ENCODE data around the gene GAGE1.

The GAGE1 gene

DNA sequence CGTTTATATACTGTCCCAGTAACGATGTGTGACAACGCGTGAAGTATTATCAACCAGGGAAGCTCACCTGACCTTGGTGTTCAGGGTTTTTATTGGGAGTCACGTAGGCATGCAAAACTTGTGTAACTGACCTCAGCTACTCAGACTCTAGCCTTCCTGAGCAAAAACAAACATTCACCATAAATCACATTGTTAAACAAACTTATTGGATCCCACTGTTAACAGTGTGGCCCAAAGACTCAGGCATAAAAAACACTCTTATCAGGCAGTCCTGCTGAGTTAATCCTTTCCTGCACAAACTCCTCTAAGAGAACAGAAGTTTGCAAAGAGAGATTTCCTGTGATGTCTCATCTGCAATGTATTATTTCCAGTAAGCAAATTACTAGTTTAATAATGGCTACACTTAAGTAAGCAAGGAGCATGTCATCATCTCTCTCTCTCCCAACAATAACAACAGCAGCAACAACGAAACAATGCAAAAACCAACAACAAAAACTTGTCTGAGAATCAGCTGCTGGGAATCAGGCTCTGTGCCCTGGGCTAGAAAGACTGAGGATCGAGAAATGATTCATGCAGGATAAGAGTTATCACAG, 12.0 kb downstream of the GAGE1 start:
- Histone ChIP-seq H3K9me3 (no peaks in the 10 kb centered on the region), H3K27ac (no peak overlapping the region), H4K20me1 (no peaks in the 10 kb centered on the region), H3K4me2 (no peak overlapping the region), H3K4me1 (no peaks in the 10 kb centered on the region), H3K9ac (no peak overlapping the region), H3K4me3 (no peak overlapping the region), H3K27me3 (peaks cover 75% of the 10 kb centered on the region), H3K36me3 (no peaks in the 10 kb centered on the region)
- no peak for TF ChIP-seq Cebpa-rat (IDR thresholded peaks at IDR 0.05)

DNA sequence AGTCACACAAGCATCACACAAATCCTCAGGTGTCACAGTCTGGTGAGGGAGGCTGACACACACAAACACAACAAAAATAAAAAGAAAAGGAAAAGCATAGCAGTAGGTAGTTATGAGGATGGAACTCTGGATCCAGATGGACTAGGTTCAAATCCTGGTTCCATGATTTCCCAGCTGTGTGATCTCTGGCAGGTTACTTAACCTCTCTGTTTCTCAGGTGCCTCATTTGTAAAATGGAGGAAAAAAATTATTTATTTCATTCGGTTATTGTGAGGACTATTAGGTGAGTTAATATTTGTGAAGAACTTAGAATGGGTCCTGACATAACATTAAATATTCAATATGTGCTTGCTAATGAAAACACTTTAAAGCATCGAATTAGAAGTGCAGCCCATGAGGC, 19.8 kb downstream of the GAGE1 start:
- H3K9ac ChIP-seq, result no peak overlapping the region
- TF ChIP-seq Cebpa-rat (IDR thresholded peaks at IDR 0.05), result no peak
- H3K27ac ChIP-seq, result no peak overlapping the region
- H3K4me2 ChIP-seq, result no peak overlapping the region
- H3K27me3 ChIP-seq, result peaks cover 51% of the 10 kb centered on the region
- H3K4me3 ChIP-seq, result no peak overlapping the region
- H3K9me3 ChIP-seq, result no peaks in the 10 kb centered on the region
- no peaks in the 10 kb centered on the region for H3K4me1 ChIP-seq
- no peaks in the 10 kb centered on the region for H4K20me1 ChIP-seq
- H3K36me3 ChIP-seq, result no peaks in the 10 kb centered on the region

DNA sequence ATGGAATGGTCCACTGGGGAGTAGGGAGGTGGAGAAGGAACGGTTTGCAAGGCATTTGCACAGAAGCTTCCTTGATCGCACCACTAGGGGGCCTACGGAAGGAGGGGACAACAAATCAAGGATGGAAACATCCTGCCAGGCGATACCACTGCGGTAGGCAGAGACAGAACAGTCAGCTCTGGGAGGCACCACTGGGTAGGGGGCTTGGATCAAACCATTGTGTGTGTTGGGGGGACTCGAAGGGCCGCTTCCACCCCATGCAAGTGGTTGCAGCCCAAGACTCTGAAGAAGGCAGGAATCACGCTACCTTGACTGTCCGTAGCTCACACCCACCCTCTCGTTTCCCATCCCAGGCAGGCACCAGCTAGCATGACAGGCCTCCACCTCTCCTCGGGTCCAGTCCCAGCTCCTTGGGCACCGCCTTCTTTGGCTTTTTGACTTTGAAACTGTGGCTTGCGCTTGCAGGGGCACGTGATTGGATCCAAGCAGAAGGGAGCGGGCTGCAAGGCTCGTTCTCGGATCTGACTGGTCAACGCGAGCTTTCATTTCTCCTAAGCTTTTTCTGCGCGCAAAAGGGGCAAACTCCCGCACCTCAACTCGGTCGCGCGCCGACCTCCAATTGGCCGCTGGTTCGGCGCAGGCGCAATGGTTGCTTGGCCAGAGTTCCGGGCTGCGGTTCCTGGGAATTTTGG, 28.4 kb downstream of the GAGE1 start:
- H3K4me2 ChIP-seq, result no peak overlapping the region
- no peak overlapping the region for H3K9ac ChIP-seq
- H3K27me3 ChIP-seq, result peaks cover 10% of the 10 kb centered on the region
- no peaks in the 10 kb centered on the region for H4K20me1 ChIP-seq
- H3K36me3 ChIP-seq, result no peaks in the 10 kb centered on the region
- peaks cover 38% of the 10 kb centered on the region for H3K9me3 ChIP-seq
- H3K27ac ChIP-seq, result no peak overlapping the region
- no peaks in the 10 kb centered on the region for H3K4me1 ChIP-seq
- H3K4me3 ChIP-seq, result no peak overlapping the region
- no peak for TF ChIP-seq Cebpa-rat (IDR thresholded peaks at IDR 0.05)

DNA sequence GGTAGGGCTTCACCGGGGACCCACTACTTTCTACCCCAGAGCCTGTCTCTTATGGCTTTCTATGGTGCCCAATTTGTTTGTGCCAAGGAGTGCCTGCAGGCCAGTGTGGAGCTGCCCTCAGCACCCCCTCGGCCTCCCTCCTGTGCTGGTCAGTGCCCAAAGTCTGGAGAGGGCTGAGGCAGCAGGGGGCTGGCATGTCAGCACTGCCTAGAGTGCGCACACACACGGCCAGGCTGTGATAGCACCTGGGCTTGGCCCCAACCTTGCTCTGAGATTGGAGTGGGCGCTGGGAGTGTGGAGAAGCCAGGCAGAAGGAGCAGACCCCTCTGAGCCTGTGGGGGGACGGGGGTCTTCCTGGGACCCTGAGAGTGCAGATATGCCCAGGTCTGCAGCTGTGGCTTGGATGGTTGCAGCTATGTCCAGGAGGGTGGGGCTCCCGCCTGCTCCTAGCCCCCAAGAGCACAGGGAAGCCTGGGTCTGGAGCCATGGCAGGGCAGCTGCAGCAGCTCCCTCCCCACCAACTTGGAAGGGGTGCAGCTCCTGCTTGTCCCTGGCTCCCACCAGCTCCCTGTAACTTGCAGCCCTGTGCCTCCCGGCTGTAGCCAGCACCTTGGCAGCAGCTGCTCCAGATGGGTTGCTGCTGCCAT, 46.3 kb downstream of the GAGE1 start:
- H3K27me3 ChIP-seq, result peaks cover 87% of the 10 kb centered on the region
- H3K4me3 ChIP-seq, result no peak overlapping the region
- H3K4me2 ChIP-seq, result no peak overlapping the region
- peaks cover 12% of the 10 kb centered on the region; the same call in 1 of the 2 replicates for H4K20me1 ChIP-seq
- no peaks in the 10 kb centered on the region for H3K36me3 ChIP-seq
- H3K27ac ChIP-seq, result no peak overlapping the region
- no peaks in the 10 kb centered on the region for H3K4me1 ChIP-seq
- no peaks in the 10 kb centered on the region for H3K9me3 ChIP-seq
- H3K9ac ChIP-seq, result no peak overlapping the region
- no peak for TF ChIP-seq Cebpa-rat (IDR thresholded peaks at IDR 0.05)

DNA sequence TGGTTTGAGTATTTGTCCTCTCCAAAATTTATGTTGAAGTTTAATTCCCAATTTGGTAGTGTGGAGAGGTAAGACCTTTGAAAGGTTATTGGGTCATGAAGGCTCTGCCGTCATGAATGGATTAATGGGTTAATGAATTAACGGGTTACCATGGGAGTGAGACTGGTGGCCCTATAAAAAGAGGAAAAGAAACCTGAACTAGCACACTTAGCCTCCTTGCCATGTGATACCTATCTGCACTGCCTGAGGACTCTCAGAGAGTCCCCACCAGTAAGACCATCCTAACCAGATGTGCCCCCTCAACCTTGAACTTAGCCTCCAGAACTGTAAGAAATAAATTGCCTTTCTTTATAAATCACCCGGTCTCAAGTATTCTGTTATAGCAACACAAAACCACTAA, 57.7 kb downstream of the GAGE1 start:
- H3K27ac ChIP-seq, result no peak overlapping the region
- no peaks in the 10 kb centered on the region for H3K4me1 ChIP-seq
- no peak for TF ChIP-seq Cebpa-rat (IDR thresholded peaks at IDR 0.05)
- no peak overlapping the region for H3K9ac ChIP-seq
- H3K4me3 ChIP-seq, result no peak overlapping the region
- peaks cover 69% of the 10 kb centered on the region for H3K27me3 ChIP-seq
- no peaks in the 10 kb centered on the region for H3K9me3 ChIP-seq
- H3K4me2 ChIP-seq, result no peak overlapping the region
- H3K36me3 ChIP-seq, result no peaks in the 10 kb centered on the region
- no peaks in the 10 kb centered on the region; the same call in 1 of the 2 replicates for H4K20me1 ChIP-seq

Data from BLaER1 (cell line).